ENCODE results near the gene RTTN.

Gene RTTN

DNA sequence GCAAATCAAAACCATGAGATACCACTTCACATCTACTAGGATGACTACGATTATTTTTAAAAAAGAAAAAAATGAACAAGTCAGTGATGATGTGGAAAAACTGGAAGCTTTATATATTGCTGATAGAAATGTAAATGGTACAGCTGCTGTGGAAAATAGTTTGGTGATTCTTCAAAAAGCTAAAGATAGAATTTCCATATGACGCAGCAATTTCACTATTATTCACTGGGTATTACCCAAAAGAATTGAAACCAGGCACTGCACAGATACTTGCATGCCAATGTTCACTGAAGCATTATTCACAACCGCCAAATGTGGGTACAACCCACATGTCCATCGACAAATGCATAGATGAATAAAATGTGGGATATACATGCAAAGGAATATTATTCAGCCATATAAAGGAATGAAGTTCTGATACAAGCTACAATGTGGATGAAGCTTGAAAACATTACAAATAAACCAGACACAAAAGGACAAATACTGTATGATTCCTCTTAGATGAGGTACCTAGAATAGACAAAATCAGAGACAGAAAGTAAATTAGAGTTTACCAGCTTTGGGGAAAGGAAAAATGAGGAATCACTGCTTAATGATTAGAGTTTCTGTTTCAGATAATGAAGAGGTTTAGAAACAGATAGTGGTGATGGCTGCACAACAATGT, 11.1 kb downstream of the RTTN start:
- peaks cover 50% of the 10 kb centered on the region for H3K36me3 Mint-ChIP-seq (ENCODE audit: low read depth)
- H3K4me3 Mint-ChIP-seq: no peak overlapping the region
- TF ChIP-seq, protein P1, sequence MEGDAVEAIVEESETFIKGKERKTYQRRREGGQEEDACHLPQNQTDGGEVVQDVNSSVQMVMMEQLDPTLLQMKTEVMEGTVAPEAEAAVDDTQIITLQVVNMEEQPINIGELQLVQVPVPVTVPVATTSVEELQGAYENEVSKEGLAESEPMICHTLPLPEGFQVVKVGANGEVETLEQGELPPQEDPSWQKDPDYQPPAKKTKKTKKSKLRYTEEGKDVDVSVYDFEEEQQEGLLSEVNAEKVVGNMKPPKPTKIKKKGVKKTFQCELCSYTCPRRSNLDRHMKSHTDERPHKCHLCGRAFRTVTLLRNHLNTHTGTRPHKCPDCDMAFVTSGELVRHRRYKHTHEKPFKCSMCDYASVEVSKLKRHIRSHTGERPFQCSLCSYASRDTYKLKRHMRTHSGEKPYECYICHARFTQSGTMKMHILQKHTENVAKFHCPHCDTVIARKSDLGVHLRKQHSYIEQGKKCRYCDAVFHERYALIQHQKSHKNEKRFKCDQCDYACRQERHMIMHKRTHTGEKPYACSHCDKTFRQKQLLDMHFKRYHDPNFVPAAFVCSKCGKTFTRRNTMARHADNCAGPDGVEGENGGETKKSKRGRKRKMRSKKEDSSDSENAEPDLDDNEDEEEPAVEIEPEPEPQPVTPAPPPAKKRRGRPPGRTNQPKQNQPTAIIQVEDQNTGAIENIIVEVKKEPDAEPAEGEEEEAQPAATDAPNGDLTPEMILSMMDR (IDR thresholded peaks at IDR 0.05): no peak
- H3K4me1 Mint-ChIP-seq: peaks cover 5% of the 10 kb centered on the region
- no peak for DNase-seq
- H3K27ac Mint-ChIP-seq: no peak overlapping the region
- H3K27me3 Mint-ChIP-seq (ENCODE audit: low read depth, poor library complexity): no peaks in the 10 kb centered on the region
- no peaks in the 10 kb centered on the region for H3K9me3 Mint-ChIP-seq

DNA sequence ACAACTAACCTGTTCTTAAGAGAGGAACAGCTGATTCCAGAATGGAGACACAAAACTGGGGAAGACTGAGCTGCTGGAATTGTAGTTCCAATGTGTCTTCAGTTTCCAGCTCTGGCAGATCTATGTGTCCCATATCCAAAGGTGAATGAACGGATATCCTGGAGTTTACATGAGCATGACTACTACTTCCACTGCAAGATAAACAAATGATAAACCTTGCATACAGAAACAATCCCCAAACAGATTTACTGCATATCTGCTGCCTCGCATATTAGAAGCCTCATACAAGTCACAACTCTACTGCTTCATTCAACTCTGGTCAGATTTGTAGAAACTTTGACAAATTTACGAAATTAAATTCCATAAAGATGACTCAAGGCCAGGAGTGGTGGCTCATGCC, 15.0 kb downstream of the RTTN start:
- Mint-ChIP-seq H3K4me3 (no peak overlapping the region), H3K36me3 (ENCODE audit: low read depth) (peaks cover 65% of the 10 kb centered on the region), H3K27me3 (ENCODE audit: low read depth, poor library complexity) (no peaks in the 10 kb centered on the region), H3K9me3 (no peaks in the 10 kb centered on the region), H3K4me1 (no peaks in the 10 kb centered on the region), H3K27ac (no peak overlapping the region)
- TF ChIP-seq, protein P1 (IDR thresholded peaks at IDR 0.05): no peak
- no peak for DNase-seq

DNA sequence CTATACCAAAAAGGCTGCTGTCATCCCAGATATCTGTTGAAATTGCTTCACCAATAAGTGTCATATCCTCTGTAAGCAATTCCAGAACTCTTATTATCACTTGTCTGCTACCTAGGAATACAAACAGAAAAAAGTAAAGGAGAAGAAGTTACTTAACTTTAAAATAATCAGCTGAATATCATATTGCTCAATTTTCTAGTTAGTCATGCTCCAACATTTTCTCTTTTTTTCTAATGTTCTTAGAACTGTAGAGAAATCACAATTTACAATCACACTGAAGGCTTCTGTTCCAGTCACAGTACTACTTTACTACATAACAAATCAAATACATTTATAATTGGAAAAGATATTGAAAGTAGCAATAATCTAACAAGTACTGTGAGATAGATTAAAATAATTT, 17.4 kb downstream of the RTTN start:
- no peaks in the 10 kb centered on the region for H3K9me3 Mint-ChIP-seq
- TF ChIP-seq, protein P1 (IDR thresholded peaks at IDR 0.05): no peak
- H3K4me3 Mint-ChIP-seq: no peak overlapping the region
- no peaks in the 10 kb centered on the region for H3K27me3 Mint-ChIP-seq (ENCODE audit: low read depth, poor library complexity)
- peaks cover 71% of the 10 kb centered on the region for H3K36me3 Mint-ChIP-seq (ENCODE audit: low read depth)
- no peak overlapping the region for H3K27ac Mint-ChIP-seq
- DNase-seq: no peak
- no peaks in the 10 kb centered on the region for H3K4me1 Mint-ChIP-seq

DNA sequence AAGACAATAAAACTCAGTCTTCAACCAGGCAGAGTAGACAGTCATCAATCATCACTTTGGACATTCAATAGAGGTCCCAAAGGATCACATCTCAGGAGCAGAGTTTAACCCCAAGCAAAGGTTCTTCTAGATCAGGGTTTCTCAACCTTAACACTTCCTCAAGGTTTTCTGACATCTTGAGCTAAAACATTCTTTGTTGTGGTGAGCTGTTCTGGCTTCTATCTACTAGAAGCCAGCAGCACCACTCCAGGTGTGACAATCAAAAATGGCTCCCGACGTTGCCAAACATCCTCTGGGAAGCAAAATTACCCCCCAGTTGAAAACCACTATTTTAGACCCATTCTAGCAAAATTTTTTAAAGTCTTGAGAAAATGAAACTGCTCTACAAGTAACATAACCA, 22.0 kb downstream of the RTTN start:
- H3K36me3 Mint-ChIP-seq (ENCODE audit: low read depth): peaks cover 53% of the 10 kb centered on the region
- no peaks in the 10 kb centered on the region for H3K27me3 Mint-ChIP-seq (ENCODE audit: low read depth, poor library complexity)
- no peaks in the 10 kb centered on the region for H3K9me3 Mint-ChIP-seq
- TF ChIP-seq, protein P1 (IDR thresholded peaks at IDR 0.05): no peak
- no peaks in the 10 kb centered on the region for H3K4me1 Mint-ChIP-seq
- H3K27ac Mint-ChIP-seq: no peak overlapping the region
- DNase-seq: no peak
- H3K4me3 Mint-ChIP-seq: no peak overlapping the region

DNA sequence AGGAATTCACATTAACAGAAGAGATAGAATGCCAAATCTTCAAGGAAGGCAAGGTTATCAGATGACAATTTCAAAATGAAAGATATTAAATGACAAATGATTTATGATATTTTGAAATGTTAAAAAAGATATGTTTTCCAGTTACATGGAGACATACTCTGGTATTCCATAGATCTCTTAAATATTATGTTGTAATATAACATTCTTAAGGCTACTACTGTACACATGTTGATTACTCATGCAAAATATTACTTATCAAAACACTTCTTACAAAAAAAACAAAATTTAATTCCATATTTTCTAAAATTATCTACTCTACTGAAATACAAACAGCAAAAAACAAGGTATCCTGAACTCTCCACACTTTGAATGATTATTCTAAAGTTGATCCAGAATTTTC, 22.9 kb downstream of the RTTN start:
- TF ChIP-seq, protein P1 (IDR thresholded peaks at IDR 0.05): no peak
- Mint-ChIP-seq H3K27ac (no peak overlapping the region), H3K36me3 (ENCODE audit: low read depth) (peaks cover 48% of the 10 kb centered on the region), H3K9me3 (no peaks in the 10 kb centered on the region), H3K4me3 (no peak overlapping the region), H3K4me1 (no peaks in the 10 kb centered on the region), H3K27me3 (ENCODE audit: low read depth, poor library complexity) (no peaks in the 10 kb centered on the region)
- DNase-seq: no peak

DNA sequence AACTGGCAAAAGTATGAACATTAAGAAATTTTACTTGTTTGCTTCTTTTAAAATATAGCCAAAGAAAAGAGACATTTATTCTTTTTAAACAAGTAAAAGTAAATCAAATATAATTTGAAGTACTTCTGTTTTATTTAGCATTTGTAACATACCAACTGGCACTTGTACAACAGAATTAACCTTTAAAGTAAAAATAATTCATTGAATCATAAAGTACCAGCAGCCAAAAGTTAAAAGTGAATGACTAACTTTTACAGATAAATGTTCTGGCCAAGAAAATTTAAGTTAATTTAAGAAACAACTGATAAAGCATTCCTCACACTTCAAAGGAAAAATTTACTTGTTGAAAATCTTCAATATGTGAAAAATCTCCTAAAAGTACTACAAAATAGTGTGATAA, 23.8 kb downstream of the RTTN start:
- Mint-ChIP-seq H3K9me3 (no peaks in the 10 kb centered on the region), H3K4me1 (no peaks in the 10 kb centered on the region), H3K4me3 (no peak overlapping the region), H3K27me3 (ENCODE audit: low read depth, poor library complexity) (no peaks in the 10 kb centered on the region), H3K36me3 (ENCODE audit: low read depth) (peaks cover 40% of the 10 kb centered on the region), H3K27ac (no peak overlapping the region)
- TF ChIP-seq, protein P1 (IDR thresholded peaks at IDR 0.05): no peak
- DNase-seq: no peak
